Peyer's patch (tissue), 4 donors: ENCODE measurements around the gene AXIN1. TPM values are rescaled to one million over a fixed set of nuclear protein-coding genes. Genes with fewer than 3 reads are reported as not detected.
"Not testable (repeated sequence)": the region's sequence is repeated elsewhere in the genome, so short reads cannot be mapped to it uniquely, and the experiment has no call there.

Experiments
- DNase-seq, 3 donors: peaks; one replicate each; pipeline ENCODE4 v3.0.0-alpha.2; 2017 to 2019
- H3K27ac ChIP-seq, 4 donors: fragments of 200-600 bp; sonication (generic); one replicate each; pipeline ENCODE4 v1.5.1; 2016 to 2019
- H3K27me3 ChIP-seq, 2 donors: fragments of 200-600 bp; sonication (generic); one replicate each; pipeline ENCODE4 v1.5.1; 2019
- H3K36me3 ChIP-seq, 3 donors: fragments of 200-600 bp; sonication (generic); one replicate each; pipeline ENCODE4 v1.5.1; 2016 to 2019
- H3K4me1 ChIP-seq, 4 donors: fragments of 200-600 bp; sonication (generic); one replicate each; pipeline ENCODE4 v1.5.1; 2016 to 2019
- H3K4me3 ChIP-seq, 4 donors: fragments of 200-600 bp; sonication (generic); 1 replicate in 3 of 4; 2 replicates in 1 of 4; pipeline ENCODE4 v1.5.1; 2016 to 2019; ENCODE audit warnings: mild to moderate bottlenecking in 1 of 4
- H3K9me3 ChIP-seq, 4 donors: fragments of 200-600 bp; sonication (generic); one replicate each; pipeline ENCODE4 v1.5.1; 2016 to 2019; ENCODE audit warnings: mild to moderate bottlenecking in 1 of 4
- POLR2A ChIP-seq, 2 donors: fragments of 450-650 bp; IDR thresholded peaks; one replicate each; pipeline ENCODE4 v1.5.1; 2017; ENCODE audit warnings: antibody characterized with exemption in 2 of 2, mild to moderate bottlenecking in 2 of 2, moderate library complexity in 2 of 2
- total RNA-seq, 4 donors: library from RNA; depleted of rRNA; stranded (reverse); fragments of >200 nt; gene quantifications; one replicate each; pipeline ENCODE4 v1.1.0, GENCODE V29; 2016
- TF ChIP-seq, protein P1 (sequence below), 6 experiments: fragments of 450-650 bp in 4 of 6; fragments of 200-600 bp in 2 of 6; sonication (generic) in 1 of 6; IDR thresholded peaks; one replicate each; pipeline ENCODE4 v1.5.1; 2017 to 2019; ENCODE audit warnings: antibody characterized with exemption in 6 of 6, mild to moderate bottlenecking in 3 of 6, moderate library complexity in 1 of 6

The AXIN1 gene
- total RNA-seq, 4 donors from 2014 or later = 31.4 to 47.2 (median 37.3) TPM

DNA sequence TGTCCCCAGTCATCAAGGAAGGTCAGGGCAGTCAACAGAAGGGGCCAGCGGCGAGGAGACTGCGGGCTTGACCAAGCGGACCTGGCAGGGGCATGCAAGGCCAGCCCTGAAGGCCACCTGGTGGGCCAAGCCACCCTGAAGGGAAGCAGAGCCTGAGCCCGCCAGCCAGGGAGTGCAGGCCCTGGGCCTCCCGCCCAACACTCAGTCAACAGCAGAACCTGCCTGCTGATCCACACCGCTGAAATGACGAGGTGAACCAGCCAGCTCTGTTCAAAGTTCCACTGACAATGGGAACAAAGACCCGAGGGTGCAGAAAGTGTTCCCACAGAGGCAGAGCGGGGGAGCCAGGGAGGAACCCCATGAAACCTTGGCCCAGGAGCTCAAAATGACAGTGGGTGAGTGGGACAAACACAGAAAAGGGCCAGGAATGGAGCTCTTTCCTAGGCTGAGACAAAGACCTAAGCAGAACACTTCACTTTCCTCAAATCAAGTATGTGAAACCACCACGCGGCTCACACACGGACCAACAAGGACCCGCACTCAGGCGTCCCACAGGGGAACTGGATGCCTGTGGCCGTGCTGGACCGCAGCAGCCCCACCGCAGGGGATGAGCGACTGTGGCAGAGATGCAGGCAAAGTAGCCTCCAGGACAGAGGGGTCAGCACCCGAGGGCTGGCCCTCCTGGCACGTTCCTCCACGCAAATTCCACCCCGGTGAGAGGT lies 12.0 kb downstream of the AXIN1 start:
- H3K27ac ChIP-seq = no peak overlapping the region
- no peaks in the 10 kb centered on the region for H3K27me3 ChIP-seq
- no peak for DNase-seq
- no peaks in the 10 kb centered on the region for H3K9me3 ChIP-seq
- H3K36me3 ChIP-seq = peaks cover 0 to 24% (median 0%) of the 10 kb centered on the region in 3 donors
- H3K4me1 ChIP-seq = peaks cover 0 to 29% (median 2%) of the 10 kb centered on the region in 4 donors
- TF ChIP-seq, protein P1, sequence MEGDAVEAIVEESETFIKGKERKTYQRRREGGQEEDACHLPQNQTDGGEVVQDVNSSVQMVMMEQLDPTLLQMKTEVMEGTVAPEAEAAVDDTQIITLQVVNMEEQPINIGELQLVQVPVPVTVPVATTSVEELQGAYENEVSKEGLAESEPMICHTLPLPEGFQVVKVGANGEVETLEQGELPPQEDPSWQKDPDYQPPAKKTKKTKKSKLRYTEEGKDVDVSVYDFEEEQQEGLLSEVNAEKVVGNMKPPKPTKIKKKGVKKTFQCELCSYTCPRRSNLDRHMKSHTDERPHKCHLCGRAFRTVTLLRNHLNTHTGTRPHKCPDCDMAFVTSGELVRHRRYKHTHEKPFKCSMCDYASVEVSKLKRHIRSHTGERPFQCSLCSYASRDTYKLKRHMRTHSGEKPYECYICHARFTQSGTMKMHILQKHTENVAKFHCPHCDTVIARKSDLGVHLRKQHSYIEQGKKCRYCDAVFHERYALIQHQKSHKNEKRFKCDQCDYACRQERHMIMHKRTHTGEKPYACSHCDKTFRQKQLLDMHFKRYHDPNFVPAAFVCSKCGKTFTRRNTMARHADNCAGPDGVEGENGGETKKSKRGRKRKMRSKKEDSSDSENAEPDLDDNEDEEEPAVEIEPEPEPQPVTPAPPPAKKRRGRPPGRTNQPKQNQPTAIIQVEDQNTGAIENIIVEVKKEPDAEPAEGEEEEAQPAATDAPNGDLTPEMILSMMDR (IDR thresholded peaks at IDR 0.05) = no peak
- no peak for TF ChIP-seq POLR2A (IDR thresholded peaks at IDR 0.05)
- no peak overlapping the region for H3K4me3 ChIP-seq

DNA sequence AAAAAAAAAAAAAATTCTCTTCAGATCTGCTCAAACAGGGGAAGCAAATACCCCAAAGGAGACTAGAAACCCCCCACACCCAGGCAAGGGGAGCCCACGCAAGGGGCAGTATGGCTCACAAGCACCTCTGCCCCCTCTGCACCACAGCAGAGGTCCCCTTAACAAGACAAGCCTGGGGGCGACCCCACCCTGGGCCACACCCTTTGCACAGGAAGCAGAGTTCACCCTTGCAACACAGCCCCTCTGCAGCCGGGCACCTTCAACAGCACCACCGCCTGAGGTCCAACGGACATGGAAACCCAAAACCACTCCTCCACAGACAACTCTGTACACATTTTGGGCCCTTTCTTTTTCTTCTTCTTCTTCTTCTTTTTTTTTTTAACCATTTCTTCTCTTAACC lies 12.8 kb downstream of the AXIN1 start:
- Histone ChIP-seq H3K27me3 (no peaks in the 10 kb centered on the region), H3K4me1 (peaks cover 0 to 25% (median 2%) of the 10 kb centered on the region in 4 donors), H3K9me3 (no peaks in the 10 kb centered on the region), H3K4me3 (no peak overlapping the region), H3K27ac (no peak overlapping the region), H3K36me3 (peaks cover 0 to 17% (median 0%) of the 10 kb centered on the region in 3 donors)
- DNase-seq = no peak
- TF ChIP-seq, protein P1 (IDR thresholded peaks at IDR 0.05) = no peak
- TF ChIP-seq POLR2A (IDR thresholded peaks at IDR 0.05) = no peak

DNA sequence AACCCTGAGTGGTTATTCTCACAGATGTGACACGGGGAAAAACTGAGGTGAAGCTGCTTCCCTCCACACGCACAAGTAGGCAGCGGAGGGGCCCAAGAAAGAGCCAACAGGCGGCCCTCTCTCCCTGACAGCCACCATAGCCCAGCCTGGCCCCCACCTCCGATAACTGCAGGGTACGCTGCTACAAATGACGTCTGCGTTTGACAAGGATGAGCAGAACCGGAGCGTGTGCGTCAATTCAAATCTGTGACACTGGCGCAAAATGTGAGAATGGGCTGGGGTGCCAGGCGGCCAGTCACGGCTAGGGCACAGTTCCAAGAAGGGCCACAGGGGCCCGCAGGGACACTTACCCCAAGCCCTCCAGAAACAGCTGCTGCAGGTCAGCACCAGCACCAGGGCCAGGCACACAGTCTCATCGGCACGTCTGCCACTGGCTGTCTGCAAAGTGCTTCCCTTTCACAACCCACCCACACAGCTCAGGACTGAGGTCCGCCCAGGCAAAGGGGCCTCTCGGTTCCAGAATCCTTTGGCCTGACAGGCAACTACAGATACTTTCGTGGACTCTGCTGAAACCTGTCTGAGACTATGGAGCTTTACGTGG lies 14.4 kb downstream of the AXIN1 start:
- H3K27me3 ChIP-seq = no peaks in the 10 kb centered on the region
- H3K4me3 ChIP-seq = no peak overlapping the region
- H3K36me3 ChIP-seq = peaks cover 0 to 8% (median 0%) of the 10 kb centered on the region in 3 donors
- no peak overlapping the region for H3K27ac ChIP-seq
- H3K9me3 ChIP-seq = no peaks in the 10 kb centered on the region
- H3K4me1 ChIP-seq = peaks cover 0 to 25% (median 2%) of the 10 kb centered on the region in 4 donors
- no peak for DNase-seq
- TF ChIP-seq POLR2A (IDR thresholded peaks at IDR 0.05) = no peak
- TF ChIP-seq, protein P1 (IDR thresholded peaks at IDR 0.05) = no peak

DNA sequence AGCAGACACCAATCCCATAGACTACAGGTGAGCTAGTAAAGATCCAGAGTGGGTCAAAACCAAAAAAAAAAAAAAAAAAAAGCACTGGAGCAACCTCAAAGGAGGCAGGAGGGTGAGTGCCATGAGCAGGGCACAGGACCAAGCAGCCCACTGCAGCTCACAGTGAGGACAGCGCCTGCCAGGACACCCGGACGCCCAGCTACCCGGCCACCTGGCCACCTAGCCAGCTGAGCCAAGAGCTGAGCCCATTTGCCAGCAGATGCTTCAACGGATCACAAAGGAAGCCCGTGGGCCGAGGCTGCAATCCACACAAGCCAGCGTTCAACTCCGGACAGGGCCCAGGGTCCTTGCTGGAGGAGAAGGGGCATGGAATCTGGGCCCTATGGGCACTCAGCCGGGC lies 15.1 kb downstream of the AXIN1 start:
- no peak for TF ChIP-seq POLR2A (IDR thresholded peaks at IDR 0.05)
- TF ChIP-seq, protein P1 (IDR thresholded peaks at IDR 0.05) = no peak
- H3K27ac ChIP-seq = no peak overlapping the region
- DNase-seq = no peak
- H3K36me3 ChIP-seq = peaks cover 0 to 6% (median 0%) of the 10 kb centered on the region in 3 donors
- no peak overlapping the region for H3K4me3 ChIP-seq
- H3K9me3 ChIP-seq = no peaks in the 10 kb centered on the region
- H3K27me3 ChIP-seq = no peaks in the 10 kb centered on the region
- H3K4me1 ChIP-seq = peaks cover 0 to 25% (median 2%) of the 10 kb centered on the region in 4 donors

DNA sequence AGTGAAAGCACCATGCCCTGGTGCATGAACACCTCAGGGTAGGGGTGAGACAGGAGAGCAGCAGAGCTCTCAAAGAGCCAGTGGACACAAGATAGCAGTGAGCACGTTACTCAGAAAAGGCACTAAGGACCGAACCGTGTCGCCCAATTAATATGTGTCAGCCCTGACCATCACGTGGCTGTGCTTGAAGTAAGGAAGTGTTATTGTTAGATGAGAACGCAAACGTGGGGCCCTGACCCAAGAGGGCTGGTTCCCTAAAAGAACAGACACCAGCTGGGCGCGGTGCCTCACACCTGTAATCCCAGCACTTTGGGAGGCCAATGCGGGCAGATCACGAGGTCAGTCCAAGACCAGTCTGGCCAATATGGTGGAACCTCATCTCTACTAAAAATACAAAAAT lies 16.3 kb downstream of the AXIN1 start:
- Histone ChIP-seq H3K4me1 (peaks cover 0 to 32% (median 2%) of the 10 kb centered on the region in 4 donors), H3K36me3 (no peaks in the 10 kb centered on the region), H3K27me3 (no peaks in the 10 kb centered on the region), H3K9me3 (no peaks in the 10 kb centered on the region), H3K27ac (no peak overlapping the region), H3K4me3 (no peak overlapping the region)
- TF ChIP-seq, protein P1 (IDR thresholded peaks at IDR 0.05) = no peak
- TF ChIP-seq POLR2A (IDR thresholded peaks at IDR 0.05) = no peak
- DNase-seq = no peak

DNA sequence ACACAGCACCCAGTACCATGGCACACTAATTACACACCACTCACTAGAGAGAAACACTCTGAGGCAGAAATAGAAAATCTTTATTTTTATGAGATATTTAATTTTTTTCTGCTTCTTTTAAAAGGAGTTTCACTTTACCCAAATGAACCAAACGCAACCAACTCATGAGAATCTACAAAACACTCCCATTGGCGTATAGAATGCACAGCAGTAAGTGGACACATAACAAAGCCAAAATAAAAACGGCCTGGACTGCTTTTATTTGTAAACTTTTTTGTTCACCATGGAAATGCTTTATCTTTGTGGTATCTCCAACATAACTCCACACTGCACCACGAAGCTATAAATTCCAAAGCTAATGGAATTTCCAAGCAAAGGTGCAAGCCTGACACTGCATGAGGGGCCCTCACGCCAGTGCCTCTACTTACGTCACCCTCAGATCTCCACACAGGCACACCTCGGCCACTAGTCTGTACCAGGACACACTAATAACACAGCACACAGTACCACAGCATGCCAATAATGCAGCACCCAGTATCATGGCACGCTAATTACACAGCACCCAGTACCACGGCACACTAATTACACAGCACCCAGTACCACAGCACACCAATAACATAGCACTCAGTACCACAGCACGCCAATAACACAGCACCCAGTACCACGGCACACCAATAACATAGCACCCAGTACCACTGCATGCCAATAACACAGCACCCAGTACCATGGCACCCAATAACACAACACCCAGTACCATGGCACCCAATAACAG lies 17.5 kb downstream of the AXIN1 start:
- not testable (repeated sequence) for H3K36me3 ChIP-seq, H3K27me3 ChIP-seq, H3K9me3 ChIP-seq, DNase-seq, H3K4me3 ChIP-seq, H3K27ac ChIP-seq
- peaks cover 0 to 29% (median 2%) of the 10 kb centered on the region in 4 donors for H3K4me1 ChIP-seq

DNA sequence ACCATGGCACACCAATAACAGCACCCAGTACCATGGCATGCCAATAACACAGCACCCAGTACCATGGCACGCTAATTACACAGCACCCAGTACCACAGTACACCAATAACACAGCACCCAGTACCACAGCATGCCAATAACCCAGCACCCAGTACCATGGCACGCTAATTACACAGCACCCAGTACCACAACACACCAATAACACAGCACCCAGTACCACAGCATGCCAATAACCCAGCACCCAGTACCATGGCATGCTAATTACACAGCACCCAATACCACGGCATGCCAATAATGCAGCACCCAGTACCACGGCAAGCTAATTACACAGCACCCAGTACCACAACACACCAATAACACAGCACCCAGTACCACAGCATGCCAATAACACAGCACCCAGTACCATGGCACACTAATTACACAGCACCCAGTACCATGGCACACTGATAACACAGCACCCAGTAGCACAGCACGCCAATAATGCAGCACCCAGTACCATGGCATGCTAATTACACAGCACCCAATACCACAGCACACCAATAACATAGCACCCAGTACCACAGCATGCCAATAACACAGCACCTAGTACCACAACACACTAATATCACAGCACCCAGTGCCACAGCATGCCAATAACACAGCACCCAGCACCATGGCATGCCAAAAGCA lies 18.2 kb downstream of the AXIN1 start:
- peaks cover 0 to 21% (median 0%) of the 10 kb centered on the region in 4 donors for H3K4me1 ChIP-seq
- not testable (repeated sequence) for H3K4me3 ChIP-seq, DNase-seq, H3K9me3 ChIP-seq, H3K36me3 ChIP-seq, H3K27me3 ChIP-seq, H3K27ac ChIP-seq
